CD14-positive monocyte (primary cell): ENCODE measurements around the gene DVL2. TPM values are rescaled to one million over a fixed set of nuclear protein-coding genes. Genes with fewer than 3 reads are reported as not detected.

Experiments used
- DNase-seq, 3 donors: peaks; one replicate each; pipeline ENCODE4 v3.0.0-alpha.2; 2011 to 2022
- H2AFZ ChIP-seq: 2 replicates; pipeline ENCODE4 v1.6.0; 2012; ENCODE audit warnings: mild to moderate bottlenecking, low read depth, low read length, inconsistent platforms; ENCODE audit not compliant: insufficient read depth, poor library complexity, severe bottlenecking
- H3K27ac ChIP-seq, 2 donors: 1 replicate in 1 of 2; 2 replicates in 1 of 2; pipeline ENCODE4 v1.5.1; 2012 to 2013; ENCODE audit warnings: low read length in 2 of 2, control low read depth in 1 of 2, inconsistent platforms in 1 of 2, low read depth in 1 of 2, mild to moderate bottlenecking in 1 of 2
- H3K27me3 ChIP-seq, 2 donors: one replicate each; pipeline versions ENCODE4 v1.6.0 to v1.6.1; 2011 to 2013; ENCODE audit warnings: low read length in 2 of 2; ENCODE audit not compliant: control insufficient read depth in 2 of 2, insufficient read depth in 2 of 2
- H3K36me3 ChIP-seq, 2 donors: replicated peaks in 1 of 2; 1 replicate in 1 of 2; 2 replicates in 1 of 2; pipeline versions ENCODE4 v1.5.1 to v1.6.1; 2012 to 2013; ENCODE audit warnings: low read length in 2 of 2, control low read depth in 1 of 2, inconsistent platforms in 1 of 2, mild to moderate bottlenecking in 1 of 2; ENCODE audit not compliant: insufficient read depth in 2 of 2, control insufficient read depth in 1 of 2
- H3K4me1 ChIP-seq, 2 donors: 1 replicate in 1 of 2; 2 replicates in 1 of 2; pipeline versions ENCODE4 v1.5.1 to v1.6.1; 2012 to 2013; ENCODE audit warnings: low read length in 2 of 2, control low read depth in 1 of 2, inconsistent platforms in 1 of 2, mild to moderate bottlenecking in 1 of 2, moderate library complexity in 1 of 2; ENCODE audit not compliant: insufficient read depth in 2 of 2, control insufficient read depth in 1 of 2
- H3K4me2 ChIP-seq: replicated peaks from 2 replicates; pipeline ENCODE3; 2012; ENCODE audit warnings: low read length, moderate library complexity, mild to moderate bottlenecking; ENCODE audit not compliant: poor library complexity, severe bottlenecking; ENCODE audit errors: extremely low read depth
- H3K4me3 ChIP-seq, 3 experiments: fragments of 200-600 bp in 1 of 3; sonication (generic) in 1 of 3; replicated peaks in 1 of 3; 1 replicate in 2 of 3; 2 replicates in 1 of 3; pipeline ENCODE4 v1.5.1; 2011 to 2013; ENCODE audit warnings: low read length in 3 of 3, mild to moderate bottlenecking in 3 of 3, control low read depth in 2 of 3, low read depth in 2 of 3, inconsistent platforms in 1 of 3, moderate library complexity in 1 of 3
- H3K79me2 ChIP-seq: 2 replicates; pipeline ENCODE4 v1.6.0; 2012; ENCODE audit warnings: mild to moderate bottlenecking, control low read depth, inconsistent platforms, low read length, moderate library complexity; ENCODE audit not compliant: insufficient read depth
- H3K9ac ChIP-seq: 2 replicates; pipeline ENCODE4 v1.6.0; 2017; ENCODE audit warnings: low read length, mild to moderate bottlenecking; ENCODE audit not compliant: insufficient read depth, poor library complexity, severe bottlenecking
- H3K9me3 ChIP-seq, 2 donors: replicated peaks in 1 of 2; 1 replicate in 1 of 2; 2 replicates in 1 of 2; pipeline versions ENCODE4 v1.5.1 to v1.6.1; 2012 to 2013; ENCODE audit warnings: low read length in 2 of 2, control low read depth in 1 of 2; ENCODE audit not compliant: control insufficient read depth in 1 of 2, insufficient read depth in 1 of 2
- H4K20me1 ChIP-seq: 2 replicates; pipeline ENCODE4 v1.6.0; 2012; ENCODE audit warnings: mild to moderate bottlenecking, low read length, control low read depth, moderate library complexity; ENCODE audit not compliant: insufficient read depth
- H3K27ac Mint-ChIP-seq, 7 donors: one replicate each; pipeline ENCODE4 v1.8.0; 2020; ENCODE audit warnings: mild to moderate bottlenecking in 7 of 7, mixed read lengths in 7 of 7, moderate library complexity in 6 of 7, inconsistent platforms in 2 of 7
- H3K27me3 Mint-ChIP-seq, 3 donors: one replicate each; pipeline ENCODE4 v1.8.0; 2021 to 2022; ENCODE audit warnings: low read depth in 3 of 3, mild to moderate bottlenecking in 3 of 3, mixed read lengths in 3 of 3, moderate library complexity in 3 of 3, inconsistent platforms in 1 of 3
- H3K36me3 Mint-ChIP-seq, 2 donors: one replicate each; pipeline ENCODE4 v1.8.0; 2020; ENCODE audit warnings: mixed read lengths in 2 of 2, inconsistent platforms in 1 of 2, mild to moderate bottlenecking in 1 of 2
- H3K4me1 Mint-ChIP-seq: one replicate; pipeline ENCODE4 v1.8.0; 2020; ENCODE audit warnings: mild to moderate bottlenecking, mixed read lengths
- H3K4me3 Mint-ChIP-seq, 2 donors: one replicate each; pipeline ENCODE4 v1.8.0; 2020; ENCODE audit warnings: mild to moderate bottlenecking in 2 of 2, mixed read lengths in 2 of 2, moderate library complexity in 1 of 2
- H3K9me3 Mint-ChIP-seq, 7 donors: one replicate each; pipeline ENCODE4 v1.8.0; 2020 to 2022; ENCODE audit warnings: mixed read lengths in 7 of 7, mild to moderate bottlenecking in 6 of 7, moderate library complexity in 6 of 7, inconsistent platforms in 2 of 7
- whole genome bisulfite sequencing: methylation state at CpG from one replicate; pipeline ENCODE4 v1.1.5; 2013; ENCODE audit warnings: missing lambda C conversion rate; ENCODE audit not compliant: insufficient coverage; 5-methylcytosine and 5-hydroxymethylcytosine counted together
- intact Hi-C, 2 donors: fragments of 100-400 bp; cut with micrococcal nuclease; formaldehyde crosslinking; loops; one replicate each; pipeline versions ENCODE4 v1.15.0 to v1.15.1; 2023
- polyA plus RNA-seq, 3 donors: library from polyadenylated mRNA; depleted of rRNA in 1 of 3; unstranded in 2 of 3; stranded (reverse) in 1 of 3; fragments of 300-500 nt in 2 of 3; fragments of >200 nt in 1 of 3; fragmentation: Illumina TruSeq in 2 of 3; gene quantifications; 1 replicate in 2 of 3; 2 replicates in 1 of 3; pipeline ENCODE4 v1.2.3, GENCODE V29; 2012 to 2021
- TF ChIP-seq, protein P1 (sequence below): fragments of 200-600 bp; IDR thresholded peaks from one replicate; pipeline ENCODE4 v1.8.0; 2022; ENCODE audit warnings: antibody characterized with exemption, mild to moderate bottlenecking

The DVL2 gene
- polyA plus RNA-seq, 3 donors: 6.7 to 7.8 (median 7.0) TPM

DNA sequence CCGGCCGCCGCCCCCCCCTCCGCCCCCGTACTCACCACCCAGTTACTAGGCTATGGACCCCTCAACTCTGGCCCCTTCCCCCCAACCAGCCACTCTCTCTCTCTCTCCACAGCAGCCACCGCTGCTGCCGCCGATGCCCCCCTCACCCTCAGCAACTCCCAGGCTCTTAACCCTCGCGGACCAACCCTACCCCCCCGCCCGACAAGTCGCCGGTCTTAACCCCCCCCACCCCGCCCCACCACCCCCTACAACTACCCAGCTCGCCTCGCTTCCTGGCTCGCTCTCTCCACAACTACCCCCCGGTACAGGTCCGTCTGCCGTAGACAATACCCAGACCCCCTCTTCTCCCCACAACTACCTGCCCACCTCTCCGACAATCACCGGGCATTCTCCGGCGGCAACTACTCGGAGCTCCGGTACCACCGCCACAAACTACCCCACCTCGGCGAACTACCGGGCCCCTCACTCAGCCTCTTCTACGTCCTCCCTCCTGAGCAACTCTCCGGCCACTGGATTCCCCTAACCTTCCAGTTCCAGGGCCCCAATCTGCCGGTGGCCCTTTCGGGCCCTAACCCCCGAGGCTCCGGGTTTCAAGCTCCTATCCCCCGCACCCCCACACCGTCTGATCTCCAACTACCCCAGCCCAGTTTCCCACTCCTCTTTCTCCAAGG lies 4.2 kb upstream of the DVL2 start:
- Histone ChIP-seq H3K9ac (peak overlapping the region; percentile 86), H3K4me3 (peak overlapping the region; percentile 65 to 100 (median 98)), H3K4me1 (peaks cover 57 to 68% of the 10 kb centered on the region in 2 donors), H3K36me3 (peaks cover 21 to 26% of the 10 kb centered on the region in 2 donors), H3K27me3 (no peaks in the 10 kb centered on the region), H3K4me2 (peak overlapping the region; percentile 100), H3K27ac (peak overlapping the region; percentile 64 to 79), H2AFZ (peak overlapping the region; percentile 40), H3K9me3 (no peaks in the 10 kb centered on the region), H3K79me2 (peaks cover 68% of the 10 kb centered on the region), H4K20me1 (peaks cover 42% of the 10 kb centered on the region)
- H3K27ac Mint-ChIP-seq: peak overlapping the region; percentile 86 to 100 (median 95)
- peak overlapping the region; percentile 96 to 98 for H3K4me3 Mint-ChIP-seq
- TF ChIP-seq, protein P1, sequence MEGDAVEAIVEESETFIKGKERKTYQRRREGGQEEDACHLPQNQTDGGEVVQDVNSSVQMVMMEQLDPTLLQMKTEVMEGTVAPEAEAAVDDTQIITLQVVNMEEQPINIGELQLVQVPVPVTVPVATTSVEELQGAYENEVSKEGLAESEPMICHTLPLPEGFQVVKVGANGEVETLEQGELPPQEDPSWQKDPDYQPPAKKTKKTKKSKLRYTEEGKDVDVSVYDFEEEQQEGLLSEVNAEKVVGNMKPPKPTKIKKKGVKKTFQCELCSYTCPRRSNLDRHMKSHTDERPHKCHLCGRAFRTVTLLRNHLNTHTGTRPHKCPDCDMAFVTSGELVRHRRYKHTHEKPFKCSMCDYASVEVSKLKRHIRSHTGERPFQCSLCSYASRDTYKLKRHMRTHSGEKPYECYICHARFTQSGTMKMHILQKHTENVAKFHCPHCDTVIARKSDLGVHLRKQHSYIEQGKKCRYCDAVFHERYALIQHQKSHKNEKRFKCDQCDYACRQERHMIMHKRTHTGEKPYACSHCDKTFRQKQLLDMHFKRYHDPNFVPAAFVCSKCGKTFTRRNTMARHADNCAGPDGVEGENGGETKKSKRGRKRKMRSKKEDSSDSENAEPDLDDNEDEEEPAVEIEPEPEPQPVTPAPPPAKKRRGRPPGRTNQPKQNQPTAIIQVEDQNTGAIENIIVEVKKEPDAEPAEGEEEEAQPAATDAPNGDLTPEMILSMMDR: no peak
- H3K27me3 Mint-ChIP-seq: peaks cover 0 to 5% (median 0%) of the 10 kb centered on the region in 3 donors
- H3K4me1 Mint-ChIP-seq: peaks cover 59% of the 10 kb centered on the region
- under 1% methylated on average over 21 of the region's 39 CpGs for WGBS
- peaks cover 36 to 49% of the 10 kb centered on the region in 2 donors for H3K36me3 Mint-ChIP-seq
- intact Hi-C loops: loop anchor here (5.0 to 10.0 kb wide), 2 partner anchors 69 to 246 kb away; partner anchors contain the start of genes EIF5A (in 2 of the 2), POLR2A (in 1 of the 2) and SLC35G6 (in 1 of the 2)
- H3K9me3 Mint-ChIP-seq: peaks cover 0 to 4% (median 0%) of the 10 kb centered on the region in 7 donors
- peak in 1 of 3 donors; percentile 29 for DNase-seq

DNA sequence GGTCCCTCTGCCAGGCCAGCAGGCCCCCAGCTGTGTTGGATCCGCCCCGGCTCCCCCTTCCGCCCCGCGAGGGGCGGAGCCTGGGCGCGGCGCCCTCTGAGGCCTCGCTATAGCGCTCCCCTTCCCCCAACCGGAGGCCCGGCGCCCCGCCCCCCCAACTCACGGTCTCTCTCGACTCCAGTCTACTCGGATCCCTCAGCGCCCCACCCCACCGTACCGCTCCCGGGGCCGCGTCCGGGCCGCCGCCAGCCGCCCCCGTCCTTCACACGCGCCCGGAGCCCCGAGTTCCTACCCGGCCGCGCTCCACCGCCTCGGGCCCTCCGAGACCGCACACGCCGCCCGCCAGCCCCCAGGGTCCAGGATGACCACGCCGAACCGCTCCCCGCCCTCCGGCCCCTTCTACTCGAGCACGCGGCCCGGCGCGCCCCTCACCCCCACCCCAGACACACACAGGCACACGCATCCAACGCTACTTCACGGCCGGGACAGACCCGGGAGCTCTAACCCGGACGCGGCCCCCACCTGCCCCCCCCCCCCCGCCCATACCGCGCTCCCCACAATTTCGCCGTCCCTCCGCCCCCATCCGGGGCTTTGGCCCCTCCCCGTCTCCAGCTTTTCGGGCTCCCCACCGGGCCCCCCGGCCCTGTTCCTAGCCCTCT lies 3.6 kb upstream of the DVL2 start:
- H3K4me1 Mint-ChIP-seq: peaks cover 60% of the 10 kb centered on the region
- H3K27ac Mint-ChIP-seq: peak overlapping the region; percentile 69 to 97 (median 76)
- H3K36me3 ChIP-seq: peaks cover 21 to 26% of the 10 kb centered on the region in 2 donors
- H3K27ac ChIP-seq: peak overlapping the region; percentile 21 to 64
- H3K27me3 Mint-ChIP-seq: peaks cover 0 to 5% (median 0%) of the 10 kb centered on the region in 3 donors
- peaks cover 36 to 45% of the 10 kb centered on the region in 2 donors for H3K36me3 Mint-ChIP-seq
- peak overlapping the region; percentile 100 for H3K4me2 ChIP-seq
- no peaks in the 10 kb centered on the region for H3K9me3 ChIP-seq
- H3K27me3 ChIP-seq: no peaks in the 10 kb centered on the region
- H3K9me3 Mint-ChIP-seq: peaks cover 0 to 4% (median 0%) of the 10 kb centered on the region in 7 donors
- peak overlapping the region; percentile 86 for H3K9ac ChIP-seq
- peaks cover 59 to 67% of the 10 kb centered on the region in 2 donors for H3K4me1 ChIP-seq
- peak overlapping the region; percentile 96 to 98 for H3K4me3 Mint-ChIP-seq
- peak; percentile 42 to 44 (median 43) for DNase-seq
- H3K79me2 ChIP-seq: peaks cover 74% of the 10 kb centered on the region
- peaks cover 45% of the 10 kb centered on the region for H4K20me1 ChIP-seq
- TF ChIP-seq, protein P1: no peak
- intact Hi-C loops: loop anchor here (2.0 to 10.0 kb wide), 3 partner anchors 17 to 247 kb away; partner anchors contain the start of genes EIF5A (in 2 of the 2), POLR2A (in 1 of the 2) and SLC35G6 (in 1 of the 2)
- peak overlapping the region; percentile 65 to 100 (median 98) for H3K4me3 ChIP-seq
- WGBS: 0% methylated on average over 36 of the region's 73 CpGs
- H2AFZ ChIP-seq: peak overlapping the region; percentile 13
